IMR-90 (cell line): ENCODE measurements around the gene UBE2V1. TPM values are rescaled to one million over a fixed set of nuclear protein-coding genes. Genes with fewer than 3 reads are reported as not detected.
"Not testable (repeated sequence)": the region's sequence is repeated elsewhere in the genome, so short reads cannot be mapped to it uniquely, and the experiment has no call there.

Experiments used
- ATAC-seq: fragments of 200-7000 bp; cut with Tn5 transposase; 2 replicates; pipeline ENCODE4 v1.9.1; 2020; ENCODE audit warnings: low read depth, mild to moderate bottlenecking, moderate library complexity
- BruUV-seq: library from RNA; stranded (reverse); fragments of 400-500 nt; replicated peaks from 2 replicates; lab custom pipeline; 2021; lab: Mats Ljungman, UMichigan
- CTCF ChIA-PET: fragments of 300-600 bp; formaldehyde crosslinking; extraction: SDS; loops from one replicate; lab custom pipeline; 2021; ENCODE audit warnings: antibody characterized with exemption; lab: Yijun Ruan, JAX
- POLR2A ChIA-PET: fragments of 300-600 bp; sonication (Branson Sonifier 250); formaldehyde crosslinking; loops from one replicate; lab custom pipeline; 2022; ENCODE audit warnings: antibody characterized with exemption; ENCODE audit not compliant: unreplicated experiment; lab: Charles Lee
- DNase-seq: peaks from one replicate; pipeline ENCODE4 v3.0.0; 2013
- H2AFZ ChIP-seq: replicated peaks from 2 replicates; pipeline ENCODE3; 2013; ENCODE audit warnings: low read length, mild to moderate bottlenecking; ENCODE audit not compliant: poor library complexity
- H2AK5ac ChIP-seq: 2 replicates; pipeline ENCODE4 v1.6.1; 2013; ENCODE audit warnings: low read depth, low read length, inconsistent platforms
- H2AK9ac ChIP-seq: replicated peaks from 2 replicates; pipeline ENCODE3; 2013; ENCODE audit warnings: mild to moderate bottlenecking, low read depth, low read length, moderate library complexity; ENCODE audit not compliant: poor library complexity
- H2BK120ac ChIP-seq: 2 replicates; pipeline ENCODE4 v1.6.1; 2013; ENCODE audit warnings: low read depth, low read length, inconsistent platforms
- H2BK15ac ChIP-seq: 3 replicates; pipeline ENCODE4 v1.6.1; 2013; ENCODE audit warnings: low read depth, low read length, inconsistent platforms
- H2BK20ac ChIP-seq: 2 replicates; pipeline ENCODE4 v1.6.1; 2013; ENCODE audit warnings: low read depth, mild to moderate bottlenecking, inconsistent platforms, low read length, moderate library complexity
- H2BK5ac ChIP-seq: 2 replicates; pipeline ENCODE4 v1.6.1; 2013; ENCODE audit warnings: mild to moderate bottlenecking, low read depth, low read length, inconsistent platforms; ENCODE audit not compliant: poor library complexity, severe bottlenecking
- H3K14ac ChIP-seq: replicated peaks from 2 replicates; pipeline ENCODE4 v1.6.1; 2013; ENCODE audit warnings: low read depth, low read length, inconsistent platforms
- H3K18ac ChIP-seq: 2 replicates; pipeline ENCODE4 v1.6.1; 2013; ENCODE audit warnings: low read depth, low read length, control low read depth
- H3K23ac ChIP-seq: 2 replicates; pipeline ENCODE4 v1.6.1; 2013; ENCODE audit warnings: low read depth, low read length, inconsistent platforms
- H3K27ac ChIP-seq: 2 replicates; pipeline ENCODE4 v1.5.1; 2013; ENCODE audit warnings: mild to moderate bottlenecking, control low read depth, low read length; ENCODE audit not compliant: insufficient read depth
- H3K27me3 ChIP-seq: 2 replicates; pipeline ENCODE4 v1.6.1; 2013; ENCODE audit warnings: low read length; ENCODE audit not compliant: control insufficient read depth, insufficient read depth
- H3K36me3 ChIP-seq: 2 replicates; pipeline ENCODE4 v1.6.1; 2013; ENCODE audit warnings: low read length, mixed read lengths; ENCODE audit not compliant: control insufficient read depth, insufficient read depth
- H3K4ac ChIP-seq: 2 replicates; pipeline ENCODE4 v1.6.1; 2013; ENCODE audit warnings: low read depth, low read length, inconsistent platforms
- H3K4me1 ChIP-seq: 2 replicates; pipeline ENCODE4 v1.6.1; 2013; ENCODE audit warnings: low read length, mixed read lengths; ENCODE audit not compliant: control insufficient read depth, insufficient read depth
- H3K4me2 ChIP-seq: 2 replicates; pipeline ENCODE4 v1.6.1; 2013; ENCODE audit warnings: low read depth, mild to moderate bottlenecking, control low read depth, low read length, moderate library complexity
- H3K4me3 ChIP-seq: 2 replicates; pipeline ENCODE4 v1.5.1; 2013; ENCODE audit warnings: low read depth, mild to moderate bottlenecking, control low read depth, low read length, moderate library complexity; ENCODE audit not compliant: insufficient read depth
- H3K56ac ChIP-seq: 2 replicates; pipeline ENCODE4 v1.6.1; 2013; ENCODE audit warnings: low read length, inconsistent platforms; ENCODE audit not compliant: insufficient read depth; ENCODE audit errors: extremely low read depth
- H3K79me1 ChIP-seq, 2 experiments: 2 replicates each; pipeline ENCODE4 v1.6.1; 2013; ENCODE audit warnings: low read length in 2 of 2, inconsistent platforms in 1 of 2, low read depth in 1 of 2
- H3K9ac ChIP-seq: 2 replicates; pipeline ENCODE4 v1.6.1; 2013; ENCODE audit warnings: low read depth, low read length, control low read depth
- H3K9me1 ChIP-seq: 2 replicates; pipeline ENCODE4 v1.6.1; 2013; ENCODE audit warnings: low read length, inconsistent platforms; ENCODE audit not compliant: insufficient read depth
- H3K9me3 ChIP-seq: 2 replicates; pipeline ENCODE4 v1.6.1; 2013; ENCODE audit warnings: low read length; ENCODE audit not compliant: control insufficient read depth, insufficient read depth
- H4K20me1 ChIP-seq: 2 replicates; pipeline ENCODE4 v1.6.1; 2013; ENCODE audit warnings: low read length, inconsistent platforms; ENCODE audit not compliant: insufficient read depth
- H4K5ac ChIP-seq: 2 replicates; pipeline ENCODE4 v1.6.1; 2013; ENCODE audit warnings: mild to moderate bottlenecking, low read depth, low read length, control low read depth
- H4K8ac ChIP-seq, 2 experiments: 2 replicates each; pipeline ENCODE4 v1.6.1; 2013; ENCODE audit warnings: low read depth in 2 of 2, low read length in 2 of 2, control low read depth in 1 of 2, inconsistent platforms in 1 of 2
- H4K91ac ChIP-seq: 2 replicates; pipeline ENCODE4 v1.6.1; 2013; ENCODE audit warnings: low read depth, low read length, inconsistent platforms; ENCODE audit not compliant: insufficient read depth
- BHLHE40 ChIP-seq: fragments of 150-350 bp; IDR thresholded peaks from 2 replicates; pipeline ENCODE4 v1.6.1; 2016; ENCODE audit warnings: mild to moderate bottlenecking, low read depth, low read length
- FOS ChIP-seq: fragments of 150-350 bp; IDR thresholded peaks from 2 replicates; pipeline ENCODE4 v1.6.1; 2016; ENCODE audit warnings: low read depth, low read length
- MAFK ChIP-seq: IDR thresholded peaks from 2 replicates; pipeline ENCODE4 v1.6.1; 2012; ENCODE audit warnings: low read depth, low read length, improper control_type of control experiment
- MAZ ChIP-seq: IDR thresholded peaks from 2 replicates; pipeline ENCODE4 v1.6.1; 2012; ENCODE audit warnings: low read depth, mild to moderate bottlenecking, low read length, improper control_type of control experiment, moderate library complexity, borderline replicate concordance
- RAD21 ChIP-seq: IDR thresholded peaks from 2 replicates; pipeline ENCODE4 v1.6.1; 2012; ENCODE audit warnings: low read length, improper control_type of control experiment
- WGBS, 2 experiments: methylation state at CpG; one replicate each; pipeline versions ENCODE4 v1.1.5 to v1.1.7; 2013; ENCODE audit warnings: missing lambda C conversion rate in 2 of 2; ENCODE audit not compliant: insufficient read length in 1 of 2; ENCODE audit errors: extremely low coverage in 2 of 2; 5-methylcytosine and 5-hydroxymethylcytosine counted together
- dilution Hi-C: fragments of 300-500 bp; cut with HindIII; formaldehyde crosslinking; loops from one replicate; pipeline ENCODE4 v1.14.3; 2018; ENCODE audit warnings: low sequenced_read_pairs; ENCODE audit not compliant: unreplicated experiment
- in situ Hi-C: fragments of 300-500 bp; cut with MboI; formaldehyde crosslinking; loops from 3 replicates; pipeline ENCODE4 v1.14.3; 2019; ENCODE audit warnings: low sequenced_read_pairs, inconsistent platforms, mixed read lengths
- intact Hi-C: fragments of 100-400 bp; cut with micrococcal nuclease; formaldehyde crosslinking; loops from 2 replicates; pipeline ENCODE4 v1.10.0; 2022
- polyA plus RNA-seq, 3 experiments: library from polyadenylated mRNA; depleted of rRNA; stranded (reverse); fragments of >200 nt; gene quantifications; 2 replicates each; pipeline ENCODE4 v1.2.3, GENCODE V29; 2012; ENCODE audit warnings: low replicate concordance in 1 of 3
- total RNA-seq: library from RNA; depleted of rRNA; stranded (reverse); fragments of >200 nt; gene quantifications from 2 replicates; pipeline ENCODE4 v1.2.3, GENCODE V29; 2012
- TF ChIP-seq, protein P1 (sequence below): fragments of 150-350 bp; IDR thresholded peaks from 2 replicates; pipeline ENCODE4 v1.6.1; 2016; ENCODE audit warnings: low read depth, mild to moderate bottlenecking, low read length, moderate library complexity, borderline replicate concordance

The UBE2V1 gene
- total and polyA plus RNA-seq, 2 of the 4 experiments (the other 2 are of a cell fraction): 20.1 to 138 TPM

DNA sequence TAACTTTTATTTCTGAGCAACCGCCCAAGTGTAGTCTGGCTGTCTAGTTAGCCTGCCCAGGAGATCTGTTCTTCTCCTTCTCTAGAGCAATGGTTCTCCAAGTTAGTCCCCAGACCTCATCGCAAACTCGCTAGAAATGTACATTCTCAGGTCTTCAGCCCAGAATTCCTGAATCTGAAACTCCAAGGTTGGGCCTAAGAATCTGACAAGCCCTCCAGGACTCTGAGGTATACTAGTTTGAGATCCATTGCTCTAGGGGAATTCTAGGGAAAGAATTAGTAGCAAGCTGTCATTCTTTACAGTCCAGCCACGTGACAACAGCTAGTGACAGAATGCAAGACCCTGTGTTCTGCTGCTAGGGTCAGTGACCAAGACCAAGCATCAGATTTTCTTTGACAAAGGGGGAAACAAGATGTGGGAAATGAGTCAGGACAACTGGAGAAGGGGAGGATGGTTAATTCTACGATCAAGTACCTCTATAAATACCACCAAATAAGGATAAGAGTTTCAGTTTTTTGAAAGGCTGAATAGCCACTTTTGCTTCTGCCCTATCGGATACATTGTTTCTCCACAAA is 5.8 kb downstream of the UBE2V1 start:
- H2BK20ac ChIP-seq: no peak overlapping the region
- no peak overlapping the region for H4K91ac ChIP-seq
- H2AK9ac ChIP-seq: no peak overlapping the region
- H3K4me3 ChIP-seq: no peak overlapping the region
- intact Hi-C loops (no loop called here), in situ Hi-C loops (no loop called here), dilution Hi-C loops (no loop called here)
- H2AFZ ChIP-seq: no peak overlapping the region
- ATAC-seq: no peak
- peak overlapping the region; percentile 8; the same call in 1 of the 2 replicates for H3K4ac ChIP-seq
- POLR2A ChIA-PET: interaction anchor here (0.6 kb wide), 1 partner anchor 75 kb away, joined by 4 read pairs; no protein-coding TSS in a partner anchor
- 80% methylated on average over 2 of the region's 6 CpGs; no CpG with 5 or more reads in 1 of the 2 experiments for WGBS, 2 experiments
- no peak overlapping the region for H2BK120ac ChIP-seq
- peaks cover 5% of the 10 kb centered on the region for H3K36me3 ChIP-seq
- H3K9me1 ChIP-seq: peaks cover 31% of the 10 kb centered on the region
- no peak overlapping the region for H4K8ac ChIP-seq
- DNase-seq: no peak
- TF ChIP-seq, protein P1, sequence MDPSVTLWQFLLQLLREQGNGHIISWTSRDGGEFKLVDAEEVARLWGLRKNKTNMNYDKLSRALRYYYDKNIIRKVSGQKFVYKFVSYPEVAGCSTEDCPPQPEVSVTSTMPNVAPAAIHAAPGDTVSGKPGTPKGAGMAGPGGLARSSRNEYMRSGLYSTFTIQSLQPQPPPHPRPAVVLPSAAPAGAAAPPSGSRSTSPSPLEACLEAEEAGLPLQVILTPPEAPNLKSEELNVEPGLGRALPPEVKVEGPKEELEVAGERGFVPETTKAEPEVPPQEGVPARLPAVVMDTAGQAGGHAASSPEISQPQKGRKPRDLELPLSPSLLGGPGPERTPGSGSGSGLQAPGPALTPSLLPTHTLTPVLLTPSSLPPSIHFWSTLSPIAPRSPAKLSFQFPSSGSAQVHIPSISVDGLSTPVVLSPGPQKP: no peak
- TF ChIP-seq MAFK (no peak), BHLHE40 (no peak), RAD21 (no peak), FOS (no peak), MAZ (no peak)
- H3K14ac ChIP-seq: peak overlapping the region; percentile 0
- H3K56ac ChIP-seq: no peak overlapping the region
- H2BK15ac ChIP-seq: peak overlapping the region; percentile 19; the same call in 1 of the 3 replicates
- H3K4me1 ChIP-seq: peaks cover 38% of the 10 kb centered on the region
- H3K9me3 ChIP-seq: no peaks in the 10 kb centered on the region
- CTCF ChIA-PET: interaction anchor here (0.5 to 1.0 kb wide), 2 partner anchors 27 to 595 kb away, joined by 3 to 5 read pairs; no protein-coding TSS in a partner anchor
- peak overlapping the region; percentile 32; the same call in 1 of the 2 replicates for H3K4me2 ChIP-seq
- peaks cover 5 to 67% of the 10 kb centered on the region in 2 experiments for H3K79me1 ChIP-seq
- H2BK5ac ChIP-seq: peak overlapping the region; percentile 23
- peak overlapping the region; percentile 33 for H3K23ac ChIP-seq
- no peak overlapping the region for H4K5ac ChIP-seq
- BruUV-seq: no TSS peak
- H3K27me3 ChIP-seq: no peaks in the 10 kb centered on the region
- no peak overlapping the region for H3K9ac ChIP-seq
- H2AK5ac ChIP-seq: no peak overlapping the region
- H3K18ac ChIP-seq: no peak overlapping the region
- H4K20me1 ChIP-seq: peaks cover 82% of the 10 kb centered on the region
- peak overlapping the region; percentile 34; the same call in 1 of the 2 replicates for H3K27ac ChIP-seq

- H3K9ac ChIP-seq, H3K56ac ChIP-seq, ATAC-seq, H3K4me2 ChIP-seq, H4K5ac ChIP-seq, H3K23ac ChIP-seq, H3K4ac ChIP-seq, dilution Hi-C loops, H2BK120ac ChIP-seq, H3K36me3 ChIP-seq, in situ Hi-C loops, H4K8ac ChIP-seq, H3K9me3 ChIP-seq, intact Hi-C loops, H2AK5ac ChIP-seq, H2AK9ac ChIP-seq, H3K4me3 ChIP-seq, H2BK5ac ChIP-seq, H3K27ac ChIP-seq, BruUV-seq, DNase-seq, H2AFZ ChIP-seq, H2BK20ac ChIP-seq, H3K18ac ChIP-seq, H4K91ac ChIP-seq, H3K27me3 ChIP-seq: not testable (repeated sequence)
- H3K9me1 ChIP-seq: peaks cover 35% of the 10 kb centered on the region
- POLR2A ChIA-PET: interaction anchor here (0.6 kb wide), 2 partner anchors 58 to 75 kb away, joined by 4 to 6 read pairs; no protein-coding TSS in a partner anchor
- CTCF ChIA-PET: interaction anchor here (0.5 to 1.0 kb wide), 2 partner anchors 27 to 595 kb away, joined by 3 to 5 read pairs; no protein-coding TSS in a partner anchor
- WGBS, 2 experiments: no CpG with 5 or more reads among the region's 5 CpGs
- H2BK15ac ChIP-seq: peak overlapping the region; percentile 19; the same call in 1 of the 3 replicates
- H3K79me1 ChIP-seq: peaks cover 5 to 67% of the 10 kb centered on the region in 2 experiments
- H3K14ac ChIP-seq: peak overlapping the region; percentile 0; the same call in 1 of the 2 replicates
- H4K20me1 ChIP-seq: peaks cover 82% of the 10 kb centered on the region
- H3K4me1 ChIP-seq: peaks cover 39% of the 10 kb centered on the region
Measured at GRCh38 chr20:50106669-50107068, 6.3 kb downstream of the UBE2V1 start.
